Peyer's patch (tissue), 4 donors: ENCODE measurements around the gene MAGED1.

Experiments
- CTCF ChIP-seq, 6 experiments: fragments of 450-650 bp in 4 of 6; fragments of 200-600 bp in 2 of 6; sonication (generic) in 1 of 6; IDR thresholded peaks; one replicate each; pipeline ENCODE4 v1.5.1; 2017 to 2019; ENCODE audit warnings: antibody characterized with exemption in 6 of 6, mild to moderate bottlenecking in 3 of 6, moderate library complexity in 1 of 6
- POLR2A ChIP-seq, 2 donors: fragments of 450-650 bp; IDR thresholded peaks; one replicate each; pipeline ENCODE4 v1.5.1; 2017; ENCODE audit warnings: antibody characterized with exemption in 2 of 2, mild to moderate bottlenecking in 2 of 2, moderate library complexity in 2 of 2

DNA sequence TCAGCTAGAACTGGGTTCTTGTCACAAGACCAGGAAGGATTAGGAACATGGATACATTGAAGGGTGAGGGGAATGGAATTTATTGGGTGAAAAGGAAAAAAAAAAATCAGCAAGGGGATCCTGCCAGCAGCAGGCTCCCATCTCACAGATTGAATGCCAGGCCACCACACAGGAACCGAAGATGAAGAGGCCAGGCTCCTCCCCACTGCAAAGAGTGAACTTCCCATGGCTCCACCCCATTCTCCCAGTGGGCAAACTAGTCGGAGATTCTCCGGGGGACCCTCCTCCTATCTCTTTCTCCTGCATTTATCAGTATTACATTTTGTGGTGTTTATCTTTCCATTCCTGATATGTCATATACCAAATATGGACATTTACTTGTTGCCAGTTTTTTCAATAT is 46.0 kb upstream of the MAGED1 start:
- no peak for TF ChIP-seq CTCF (IDR thresholded peaks at IDR 0.05)
- TF ChIP-seq POLR2A (IDR thresholded peaks at IDR 0.05) = no peak
